ENCODE data around the gene DHDDS.

DNA sequence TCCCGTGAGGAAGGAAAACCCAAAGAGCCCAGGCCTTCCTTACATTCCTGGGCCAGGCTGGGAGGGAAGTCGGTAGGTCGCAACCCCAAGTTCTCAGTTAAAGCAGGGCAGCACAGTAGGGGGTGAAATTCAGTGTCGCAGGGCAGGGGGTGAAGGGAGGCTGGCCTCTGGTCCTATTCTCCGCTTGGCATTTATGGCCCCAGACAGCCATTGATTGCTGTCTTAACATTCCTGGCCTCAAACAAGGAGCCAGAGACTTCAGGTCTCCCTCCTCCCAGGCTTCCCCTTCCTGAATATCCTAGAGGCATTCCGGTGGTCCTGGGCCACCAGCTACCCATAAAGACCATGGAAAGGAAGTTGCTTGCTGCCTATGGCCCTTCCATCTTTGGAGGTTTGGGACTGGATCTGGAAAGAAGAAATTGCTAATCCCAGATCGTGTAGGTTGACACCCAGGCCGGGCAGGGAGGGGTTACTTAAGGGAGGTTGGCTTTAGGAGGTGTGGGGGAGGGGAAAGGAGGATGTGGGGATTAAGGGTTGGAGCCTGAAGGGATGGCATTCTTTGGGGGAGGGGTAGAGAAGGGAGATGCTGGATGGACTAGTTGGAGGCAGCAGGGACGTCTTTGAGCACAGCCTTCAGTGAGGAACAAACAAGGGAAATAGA is 19.8 kb upstream of the DHDDS start:
- TF ChIP-seq, protein P1, sequence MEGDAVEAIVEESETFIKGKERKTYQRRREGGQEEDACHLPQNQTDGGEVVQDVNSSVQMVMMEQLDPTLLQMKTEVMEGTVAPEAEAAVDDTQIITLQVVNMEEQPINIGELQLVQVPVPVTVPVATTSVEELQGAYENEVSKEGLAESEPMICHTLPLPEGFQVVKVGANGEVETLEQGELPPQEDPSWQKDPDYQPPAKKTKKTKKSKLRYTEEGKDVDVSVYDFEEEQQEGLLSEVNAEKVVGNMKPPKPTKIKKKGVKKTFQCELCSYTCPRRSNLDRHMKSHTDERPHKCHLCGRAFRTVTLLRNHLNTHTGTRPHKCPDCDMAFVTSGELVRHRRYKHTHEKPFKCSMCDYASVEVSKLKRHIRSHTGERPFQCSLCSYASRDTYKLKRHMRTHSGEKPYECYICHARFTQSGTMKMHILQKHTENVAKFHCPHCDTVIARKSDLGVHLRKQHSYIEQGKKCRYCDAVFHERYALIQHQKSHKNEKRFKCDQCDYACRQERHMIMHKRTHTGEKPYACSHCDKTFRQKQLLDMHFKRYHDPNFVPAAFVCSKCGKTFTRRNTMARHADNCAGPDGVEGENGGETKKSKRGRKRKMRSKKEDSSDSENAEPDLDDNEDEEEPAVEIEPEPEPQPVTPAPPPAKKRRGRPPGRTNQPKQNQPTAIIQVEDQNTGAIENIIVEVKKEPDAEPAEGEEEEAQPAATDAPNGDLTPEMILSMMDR (IDR thresholded peaks at IDR 0.05), result no peak
- no peak for TF ChIP-seq POLR2A (IDR thresholded peaks at IDR 0.05)
- TF ChIP-seq EP300 (IDR thresholded peaks at IDR 0.05), result no peak

Measured in tibial nerve (tissue), 4 donors.